ENCODE data around the gene CCDC51.

GRCh38 chr3:48395714-48396113 is 44.2 kb downstream of the CCDC51 start:
- TF ChIP-seq CTCF (IDR thresholded peaks at IDR 0.05; ENCODE audit: poor library complexity, severe bottlenecking): no peak
- TF ChIP-seq EZH2 (IDR thresholded peaks at IDR 0.05; ENCODE audit: borderline replicate concordance, insufficient read depth, low read length, poor library complexity, severe bottlenecking): no peak
- TF ChIP-seq EP300 (conservative IDR thresholded peaks at IDR 0.05; ENCODE audit: poor library complexity, severe bottlenecking): no peak
- no peak for TF ChIP-seq RAD21 (conservative IDR thresholded peaks at IDR 0.05)
